OCI-LY7 (cell line): ENCODE measurements around the gene SLC35G3. TPM values are rescaled to one million over a fixed set of nuclear protein-coding genes. Genes with fewer than 3 reads are reported as not detected.

Experiments used
- BruUV-seq: library from RNA; stranded (reverse); fragments of 400-500 nt; replicated peaks from 2 replicates; lab custom pipeline; 2021; lab: Mats Ljungman, UMichigan
- CTCF ChIA-PET: fragments of 300-600 bp; sonication (Branson Sonifier 250); formaldehyde crosslinking; loops from one replicate; lab custom pipeline; 2022; ENCODE audit warnings: antibody characterized with exemption; ENCODE audit not compliant: unreplicated experiment; lab: Charles Lee
- POLR2A ChIA-PET: fragments of 300-600 bp; sonication (Branson Sonifier 250); formaldehyde crosslinking; loops from one replicate; lab custom pipeline; 2022; ENCODE audit warnings: antibody characterized with exemption; lab: Charles Lee
- DNase-seq: peaks from one replicate; pipeline ENCODE4 v3.0.0-alpha.2; 2015; ENCODE audit warnings: low spot score
- H2AFZ ChIP-seq: fragments of 200-600 bp; sonication (generic), shearing (Covaris generic); 2 replicates; pipeline ENCODE4 v1.6.1; 2014; ENCODE audit warnings: mild to moderate bottlenecking, antibody characterized with exemption, low read length, moderate library complexity
- H3K27ac ChIP-seq: fragments of 200-600 bp; sonication (generic); 2 replicates; pipeline ENCODE4 v1.5.1; 2014; ENCODE audit warnings: mixed run types, low read depth, mild to moderate bottlenecking, moderate library complexity, low read length, inconsistent platforms; ENCODE audit not compliant: poor library complexity, severe bottlenecking
- H3K36me3 ChIP-seq: fragments of 200-600 bp; sonication (generic); 2 replicates; pipeline ENCODE4 v1.6.1; 2014; ENCODE audit warnings: mild to moderate bottlenecking, antibody characterized with exemption, low read length, moderate library complexity, mixed read lengths; ENCODE audit not compliant: insufficient read depth
- H3K4me1 ChIP-seq: fragments of 200-600 bp; sonication (generic); 2 replicates; pipeline ENCODE4 v1.5.1; 2014; ENCODE audit warnings: mild to moderate bottlenecking, low read length; ENCODE audit not compliant: insufficient read depth, poor library complexity, severe bottlenecking
- H3K4me2 ChIP-seq: fragments of 200-600 bp; sonication (generic); 2 replicates; pipeline ENCODE4 v1.6.1; 2014; ENCODE audit warnings: mild to moderate bottlenecking, low read length
- H3K4me3 ChIP-seq: fragments of 200-600 bp; sonication (generic); 2 replicates; pipeline ENCODE4 v1.5.1; 2014; ENCODE audit warnings: mild to moderate bottlenecking, low read depth, low read length; ENCODE audit not compliant: poor library complexity, severe bottlenecking
- H3K79me2 ChIP-seq: fragments of 200-600 bp; sonication (generic); 2 replicates; pipeline ENCODE4 v1.6.1; 2016; ENCODE audit warnings: low read depth, mild to moderate bottlenecking, low read length, moderate library complexity, mixed read lengths; ENCODE audit not compliant: insufficient read depth
- H3K9me2 ChIP-seq: fragments of 200-600 bp; sonication (generic); 2 replicates; pipeline ENCODE4 v1.6.1; 2016; ENCODE audit warnings: mild to moderate bottlenecking, low read length, mixed read lengths; ENCODE audit not compliant: insufficient read depth
- H3K9me3 ChIP-seq: fragments of 200-600 bp; sonication (generic); 2 replicates; pipeline ENCODE4 v1.6.1; 2014; ENCODE audit warnings: mild to moderate bottlenecking, mixed run types, low read length, mixed read lengths
- H4K20me1 ChIP-seq: fragments of 200-600 bp; sonication (generic); 2 replicates; pipeline ENCODE4 v1.6.1; 2014; ENCODE audit warnings: mild to moderate bottlenecking, antibody characterized with exemption, low read length, moderate library complexity, mixed read lengths; ENCODE audit not compliant: insufficient read depth
- CTCF ChIP-seq: fragments of 200-600 bp; sonication (generic); conservative IDR thresholded peaks from 2 replicates; pipeline ENCODE4 v1.5.1; 2014; ENCODE audit warnings: mild to moderate bottlenecking, antibody characterized with exemption, low read length, moderate library complexity, mixed read lengths
- EZH2phosphoT487 ChIP-seq: fragments of 200-600 bp; sonication (generic); IDR thresholded peaks from 2 replicates; pipeline ENCODE4 v1.6.1; 2018; ENCODE audit warnings: low read depth, borderline replicate concordance, mild to moderate bottlenecking, mixed run types, antibody characterized with exemption, low read length, moderate library complexity, mixed read lengths
- intact Hi-C: fragments of 100-400 bp; cut with micrococcal nuclease; formaldehyde crosslinking; loops from one replicate; pipeline ENCODE4 v1.10.0; 2022; ENCODE audit not compliant: unreplicated experiment
- total RNA-seq, 2 experiments: library from RNA; depleted of rRNA in 1 of 2; stranded (reverse); fragments of >200 nt in 1 of 2; shearing (Covaris generic) in 1 of 2; gene quantifications; 2 replicates each; pipeline ENCODE4 v1.2.3, GENCODE V29; 2014 to 2022

The SLC35G3 gene
- total RNA-seq, 2 experiments from 2014 or later, result not detected

- intact Hi-C loops, result no loop called here
- H3K4me1 ChIP-seq, result no peaks in the 10 kb centered on the region
- no peaks in the 10 kb centered on the region for H3K79me2 ChIP-seq
- no peaks in the 10 kb centered on the region for H3K9me3 ChIP-seq
- H3K4me2 ChIP-seq, result no peak overlapping the region
- ChIA-PET POLR2A (no interaction called here), CTCF (no interaction called here)
- H2AFZ ChIP-seq, result no peak overlapping the region
- H3K36me3 ChIP-seq, result no peaks in the 10 kb centered on the region
- H4K20me1 ChIP-seq, result no peaks in the 10 kb centered on the region
- no peak for DNase-seq
- H3K4me3 ChIP-seq, result no peak overlapping the region
- TF ChIP-seq EZH2phosphoT487, result no peak
- no peak for TF ChIP-seq CTCF
- no peaks in the 10 kb centered on the region for H3K9me2 ChIP-seq
- H3K27ac ChIP-seq, result no peak overlapping the region
- BruUV-seq, result no TSS peak
These were observed 34.3 kb downstream of the SLC35G3 start for GRCh38 chr17:35159940-35160339.

GRCh38 chr17:35155246-35155645 is 38.9 kb downstream of the SLC35G3 start:
- Histone ChIP-seq H3K4me1 (no peaks in the 10 kb centered on the region), H3K79me2 (no peaks in the 10 kb centered on the region), H3K4me3 (no peak overlapping the region), H3K9me2 (no peaks in the 10 kb centered on the region), H3K27ac (no peak overlapping the region), H3K36me3 (no peaks in the 10 kb centered on the region), H3K9me3 (no peaks in the 10 kb centered on the region), H3K4me2 (no peak overlapping the region), H4K20me1 (no peaks in the 10 kb centered on the region), H2AFZ (no peak overlapping the region)
- DNase-seq, result no peak
- no TSS peak for BruUV-seq
- CTCF ChIA-PET, result no interaction called here
- intact Hi-C loops, result no loop called here
- no peak for TF ChIP-seq CTCF
- TF ChIP-seq EZH2phosphoT487, result no peak
- POLR2A ChIA-PET, result no interaction called here

GRCh38 chr17:35154196-35155165 is 39.7 kb downstream of the SLC35G3 start:
- ChIA-PET CTCF (no interaction called here), POLR2A (no interaction called here)
- BruUV-seq, result no TSS peak
- no peaks in the 10 kb centered on the region for H3K9me2 ChIP-seq
- intact Hi-C loops, result no loop called here
- DNase-seq, result no peak
- no peak for TF ChIP-seq EZH2phosphoT487
- H4K20me1 ChIP-seq, result no peaks in the 10 kb centered on the region
- no peak overlapping the region for H3K27ac ChIP-seq
- no peaks in the 10 kb centered on the region for H3K79me2 ChIP-seq
- H3K36me3 ChIP-seq, result no peaks in the 10 kb centered on the region
- no peak overlapping the region for H2AFZ ChIP-seq
- no peaks in the 10 kb centered on the region for H3K4me1 ChIP-seq
- H3K4me2 ChIP-seq, result no peak overlapping the region
- H3K9me3 ChIP-seq, result no peaks in the 10 kb centered on the region
- H3K4me3 ChIP-seq, result no peak overlapping the region
